Measurements from ENCODE around the gene CBS.
"Not testable (repeated sequence)": the region's sequence is repeated elsewhere in the genome, so short reads cannot be mapped to it uniquely, and the experiment has no call there.

GRCh38 chr21:43044547-43044946 is 31.1 kb downstream of the CBS start:
- not testable (repeated sequence) for TF ChIP-seq POLR2A (IDR thresholded peaks at IDR 0.05; ENCODE audit: low read length); GATA1 (IDR thresholded peaks at IDR 0.05; ENCODE audit: low read depth, low read length)
